DND-41 (cell line): Measurements from ENCODE around the gene TRPM3.

Experiments used
- CTCF ChIP-seq: IDR thresholded peaks from 2 replicates; pipeline ENCODE4 v1.5.1; 2012; ENCODE audit warnings: borderline replicate concordance, low read length, moderate library complexity, mild to moderate bottlenecking; ENCODE audit not compliant: poor library complexity, severe bottlenecking; ENCODE audit errors: extremely low read depth
- EZH2 ChIP-seq: IDR thresholded peaks from 3 replicates; pipeline ENCODE4 v1.6.1; 2012; ENCODE audit warnings: borderline replicate concordance, low read depth, mild to moderate bottlenecking, moderate library complexity, low read length, inconsistent platforms; ENCODE audit not compliant: severe bottlenecking

GRCh38 chr9:70610287-70610644 is 511.2 kb downstream of the TRPM3 start:
- no peak for TF ChIP-seq CTCF
- no peak for TF ChIP-seq EZH2
